ACC112 (cell line): Measurements from ENCODE around the gene PTK7.
A peak's percentile ranks its signal among the peaks of the same experiment; 100 is the strongest.
"Not testable (repeated sequence)": the region's sequence is repeated elsewhere in the genome, so short reads cannot be mapped to it uniquely, and the experiment has no call there.

Experiments used
- H2AFZ ChIP-seq: fragments of 200-600 bp; sonication (generic); one replicate; pipeline ENCODE4 v1.6.0; 2017; ENCODE audit warnings: antibody characterized with exemption, low read length; ENCODE audit not compliant: unreplicated experiment
- H3K27ac ChIP-seq: fragments of 200-600 bp; sonication (generic); 2 replicates; pipeline ENCODE4 v1.5.1; 2014; ENCODE audit warnings: low read depth, mild to moderate bottlenecking, antibody characterized with exemption, low read length, moderate library complexity
- H3K27me3 ChIP-seq: fragments of 200-600 bp; sonication (generic); 2 replicates; pipeline ENCODE4 v1.6.1; 2014; ENCODE audit warnings: mild to moderate bottlenecking, antibody characterized with exemption, low read length, moderate library complexity, mixed read lengths; ENCODE audit not compliant: insufficient read depth
- H3K36me3 ChIP-seq: fragments of 200-600 bp; sonication (generic); 2 replicates; pipeline ENCODE4 v1.6.1; 2016; ENCODE audit warnings: mild to moderate bottlenecking, antibody characterized with exemption, low read length, moderate library complexity, mixed read lengths; ENCODE audit not compliant: insufficient read depth
- H3K4me1 ChIP-seq: fragments of 200-600 bp; sonication (generic); one replicate; pipeline ENCODE4 v1.6.1; 2016; ENCODE audit warnings: low read length, mixed read lengths; ENCODE audit not compliant: insufficient read depth, unreplicated experiment, control insufficient read depth
- H3K4me3 ChIP-seq: fragments of 200-600 bp; sonication (generic); 2 replicates; pipeline ENCODE4 v1.5.1; 2014; ENCODE audit warnings: mild to moderate bottlenecking, low read depth, low read length
- H3K79me2 ChIP-seq: fragments of 200-600 bp; sonication (generic); one replicate; pipeline ENCODE4 v1.6.0; 2016; ENCODE audit warnings: low read length; ENCODE audit not compliant: control insufficient read depth, unreplicated experiment, insufficient read depth

Gene PTK7

DNA sequence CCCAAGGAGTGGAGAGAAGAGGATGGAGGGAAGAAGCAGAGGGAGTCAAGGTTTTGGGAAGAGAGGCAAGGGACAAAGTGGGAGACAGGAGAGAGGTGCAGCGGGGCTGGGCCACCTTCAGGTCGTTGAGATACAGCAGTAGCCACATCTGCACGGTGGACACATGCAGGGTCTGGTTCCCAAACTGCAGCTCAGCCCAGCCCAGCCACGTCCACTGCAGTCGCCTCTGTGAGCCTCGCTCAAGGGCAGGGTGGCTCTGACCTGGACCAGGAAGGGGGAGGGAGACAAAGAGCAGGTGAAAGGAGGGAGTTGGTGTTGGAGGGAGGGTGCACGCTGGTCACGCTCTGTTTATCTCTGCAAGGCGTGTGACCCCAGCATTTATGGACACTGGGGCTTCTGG lies 37.4 kb upstream of the PTK7 start:
- Histone ChIP-seq H2AFZ (no peak overlapping the region), H3K36me3 (peaks cover 4% of the 10 kb centered on the region; the same call in 1 of the 2 replicates), H3K4me3 (no peak overlapping the region), H3K79me2 (no peaks in the 10 kb centered on the region), H3K4me1 (no peaks in the 10 kb centered on the region), H3K27ac (no peak overlapping the region), H3K27me3 (no peaks in the 10 kb centered on the region)

DNA sequence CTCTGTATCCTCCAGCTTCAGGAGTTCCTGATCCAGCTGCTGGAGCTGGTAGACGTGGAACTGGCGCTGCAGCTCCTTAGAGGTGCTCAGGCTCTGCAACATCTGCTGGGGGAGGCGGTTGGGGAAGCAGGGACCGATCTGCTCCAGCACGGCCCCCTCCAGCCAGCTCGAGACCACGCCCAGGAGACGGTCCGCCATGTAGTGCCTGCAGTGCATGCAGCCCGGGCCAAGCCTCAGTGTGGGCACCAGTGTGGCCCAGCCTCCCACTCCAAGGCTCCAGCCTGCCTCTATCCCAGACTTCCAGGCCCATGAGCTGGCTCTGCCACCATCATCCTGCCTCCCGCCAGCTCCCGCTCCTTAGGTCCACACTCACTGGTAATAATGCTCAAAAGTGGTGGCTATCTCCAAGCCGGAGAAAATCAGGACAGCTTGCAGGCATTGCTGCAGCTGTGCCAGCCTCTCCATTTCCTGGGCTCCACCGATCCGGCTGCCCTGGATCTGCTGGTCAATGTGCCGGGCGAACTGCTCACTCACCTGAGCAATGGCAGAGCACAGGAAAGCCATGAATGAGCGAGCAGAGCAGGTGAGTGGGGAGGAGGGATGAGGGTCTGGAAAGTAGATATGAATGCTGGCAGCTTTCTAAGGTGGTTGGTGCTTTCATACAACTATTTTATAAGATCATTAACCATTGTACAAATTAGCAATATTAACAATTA lies 35.4 kb upstream of the PTK7 start:
- H3K4me3 ChIP-seq: no peak overlapping the region
- H3K4me1 ChIP-seq: no peaks in the 10 kb centered on the region
- no peak overlapping the region for H2AFZ ChIP-seq
- no peaks in the 10 kb centered on the region for H3K36me3 ChIP-seq
- no peaks in the 10 kb centered on the region for H3K79me2 ChIP-seq
- no peaks in the 10 kb centered on the region for H3K27me3 ChIP-seq
- H3K27ac ChIP-seq: no peak overlapping the region

DNA sequence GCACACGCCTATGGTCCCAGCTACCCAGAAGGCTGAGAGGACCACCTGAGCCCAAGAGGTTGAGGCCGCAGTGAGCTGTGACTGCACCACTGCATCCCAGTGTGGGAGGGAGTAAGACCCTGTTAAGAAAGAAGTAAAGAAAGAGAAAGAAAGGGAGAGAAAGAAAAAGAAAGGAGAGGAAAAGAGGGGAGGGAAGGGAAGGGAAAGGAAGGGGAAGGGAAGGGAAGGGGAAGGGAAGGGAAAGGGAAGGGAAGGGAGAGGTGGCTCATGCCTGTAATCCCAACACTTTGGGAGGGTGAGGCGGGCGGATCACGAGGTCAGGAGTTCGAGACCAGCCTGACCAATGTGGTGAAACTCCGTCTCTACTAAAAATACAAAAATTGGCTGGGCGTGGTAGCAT lies 34.6 kb upstream of the PTK7 start:
- not testable (repeated sequence) for H2AFZ ChIP-seq, H3K4me3 ChIP-seq, H3K4me1 ChIP-seq, H3K79me2 ChIP-seq, H3K27me3 ChIP-seq, H3K27ac ChIP-seq, H3K36me3 ChIP-seq

DNA sequence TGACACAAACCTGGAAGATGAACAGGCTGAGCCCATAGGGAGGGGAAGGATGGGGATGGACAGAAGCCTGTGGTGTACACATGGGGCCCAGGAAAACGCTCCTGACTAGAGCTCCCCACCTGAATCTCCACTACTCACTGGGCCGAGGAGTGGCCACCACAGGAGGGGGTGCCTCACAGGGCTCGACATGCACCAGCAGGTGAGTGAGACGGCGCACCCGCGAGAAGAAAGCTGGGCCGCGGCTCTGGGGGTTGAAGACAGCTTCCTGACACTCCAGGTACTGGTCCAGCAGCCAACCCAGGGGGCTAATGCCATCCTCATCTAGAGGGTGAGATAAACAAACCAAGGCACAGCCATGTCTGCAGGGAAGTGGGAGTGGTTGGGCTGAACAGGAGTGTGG lies 32.8 kb upstream of the PTK7 start:
- no peak overlapping the region for H3K4me3 ChIP-seq
- no peaks in the 10 kb centered on the region for H3K4me1 ChIP-seq
- H3K27ac ChIP-seq: no peak overlapping the region
- no peaks in the 10 kb centered on the region for H3K27me3 ChIP-seq
- H3K36me3 ChIP-seq: peaks cover 9% of the 10 kb centered on the region; the same call in 1 of the 2 replicates
- H3K79me2 ChIP-seq: no peaks in the 10 kb centered on the region
- H2AFZ ChIP-seq: no peak overlapping the region

DNA sequence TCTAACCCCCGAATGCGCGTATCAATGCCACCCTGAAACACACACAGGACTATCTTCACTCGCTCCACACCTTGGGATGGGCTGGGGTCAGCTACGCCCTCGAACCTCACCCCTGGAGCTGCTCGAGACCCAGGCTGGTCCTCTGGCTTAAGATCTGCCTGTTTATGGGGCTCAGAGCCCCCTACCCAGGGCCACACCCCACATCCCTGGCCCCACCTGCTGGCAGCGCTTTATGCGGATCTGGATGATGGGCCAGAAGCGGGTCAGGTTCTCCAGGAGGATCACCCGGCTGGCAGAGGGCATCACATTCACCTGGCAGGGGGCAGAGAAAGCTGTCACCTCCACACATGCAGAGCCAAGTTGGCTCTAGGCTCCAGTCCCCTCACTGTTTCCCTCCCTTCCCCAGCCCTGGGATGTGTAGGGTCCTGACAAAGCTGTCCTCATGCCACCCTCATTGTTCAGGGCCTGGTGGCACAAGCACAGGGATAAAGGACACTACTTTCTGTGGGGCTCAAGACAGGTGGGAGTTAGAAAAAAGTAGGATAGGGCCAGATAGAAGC lies 30.7 kb upstream of the PTK7 start:
- Histone ChIP-seq H3K4me1 (no peaks in the 10 kb centered on the region), H3K27me3 (no peaks in the 10 kb centered on the region), H3K4me3 (no peak overlapping the region), H3K27ac (no peak overlapping the region), H2AFZ (no peak overlapping the region), H3K79me2 (peaks cover 3% of the 10 kb centered on the region), H3K36me3 (peaks cover 15% of the 10 kb centered on the region; the same call in 1 of the 2 replicates)

DNA sequence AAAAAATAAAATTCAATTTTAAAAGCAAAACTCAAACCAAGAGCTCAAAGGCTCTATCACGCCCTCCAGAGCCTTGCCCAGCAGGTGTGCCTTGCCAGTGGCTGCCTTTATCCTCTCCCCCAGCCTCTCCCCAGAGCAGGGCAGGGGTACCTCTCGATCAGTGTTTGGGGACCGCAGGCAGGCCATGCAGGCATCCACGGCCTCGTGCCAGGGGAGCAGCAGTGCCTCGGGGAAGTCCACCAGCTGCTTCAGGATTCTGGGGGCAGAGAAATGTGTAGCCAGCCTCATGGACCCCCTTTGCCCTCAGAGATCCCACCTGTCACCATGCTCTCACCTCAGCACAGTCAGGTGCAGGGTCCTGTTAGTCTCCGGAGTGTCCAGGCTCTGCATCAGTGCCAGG lies 28.1 kb upstream of the PTK7 start:
- no peak overlapping the region for H3K4me3 ChIP-seq
- peaks cover 21% of the 10 kb centered on the region for H3K4me1 ChIP-seq
- peaks cover 15% of the 10 kb centered on the region; the same call in 1 of the 2 replicates for H3K36me3 ChIP-seq
- H3K79me2 ChIP-seq: peaks cover 23% of the 10 kb centered on the region
- no peak overlapping the region for H3K27ac ChIP-seq
- H3K27me3 ChIP-seq: no peaks in the 10 kb centered on the region
- H2AFZ ChIP-seq: no peak overlapping the region

DNA sequence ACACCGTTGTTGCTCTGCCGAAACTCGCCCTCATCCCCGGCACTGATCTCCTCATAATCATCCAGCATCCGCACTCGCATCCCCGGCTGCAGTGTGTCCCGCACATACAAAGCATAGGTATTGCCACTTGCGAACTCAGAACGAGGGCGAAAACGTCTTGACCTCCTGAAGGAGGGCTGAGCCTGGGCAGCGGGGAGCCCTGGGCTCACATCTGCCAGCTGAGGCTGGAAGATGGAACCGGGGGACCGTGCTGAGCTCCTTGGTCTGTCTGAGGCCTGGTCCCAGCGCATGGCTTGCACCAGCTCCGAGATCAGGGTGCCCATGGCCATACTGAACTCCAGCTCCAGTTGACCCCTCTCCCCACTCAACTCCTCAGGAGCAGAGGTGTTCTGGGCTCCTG lies 25.1 kb upstream of the PTK7 start:
- no peaks in the 10 kb centered on the region for H3K27me3 ChIP-seq
- H3K79me2 ChIP-seq: peaks cover 28% of the 10 kb centered on the region
- no peak overlapping the region; the same call in 1 of the 2 replicates for H3K4me3 ChIP-seq
- no peak overlapping the region for H3K27ac ChIP-seq
- peaks cover 26% of the 10 kb centered on the region for H3K4me1 ChIP-seq
- H3K36me3 ChIP-seq: peaks cover 15% of the 10 kb centered on the region; the same call in 1 of the 2 replicates
- no peak overlapping the region for H2AFZ ChIP-seq

DNA sequence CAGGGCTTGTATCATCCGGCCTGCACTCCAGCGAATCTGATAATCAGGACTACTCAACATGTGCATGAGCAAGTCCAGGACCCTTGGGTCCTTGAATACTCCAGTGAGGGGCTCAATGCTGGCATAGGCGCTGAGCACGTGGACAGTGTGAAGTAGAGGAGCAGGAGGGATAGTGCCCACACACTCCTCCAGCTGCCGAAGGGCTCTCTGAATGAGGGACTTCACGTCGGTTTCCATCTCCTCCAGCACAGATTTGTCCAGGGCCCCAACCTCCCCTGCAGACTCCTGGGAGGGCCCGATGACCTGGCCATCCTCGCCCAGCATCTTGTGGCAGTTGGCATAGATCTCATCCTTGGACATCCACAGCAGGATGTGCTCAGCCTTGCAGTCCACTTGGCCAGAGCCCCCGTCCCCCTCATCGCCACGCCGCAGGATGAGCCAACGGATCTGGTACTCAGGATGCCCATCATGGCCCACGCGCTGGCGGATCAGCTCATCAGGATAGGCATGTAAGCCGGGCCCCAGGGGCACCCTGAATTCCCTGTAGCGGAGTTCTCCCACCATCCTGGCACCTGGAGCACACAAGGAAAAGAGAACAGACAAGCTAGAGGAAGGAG lies 23.8 kb upstream of the PTK7 start:
- Histone ChIP-seq H3K36me3 (peaks cover 10% of the 10 kb centered on the region; the same call in 1 of the 2 replicates), H3K4me1 (peaks cover 26% of the 10 kb centered on the region), H3K27me3 (no peaks in the 10 kb centered on the region), H3K79me2 (peaks cover 28% of the 10 kb centered on the region), H3K4me3 (peak overlapping the region; percentile 88), H2AFZ (no peak overlapping the region), H3K27ac (no peak overlapping the region)

DNA sequence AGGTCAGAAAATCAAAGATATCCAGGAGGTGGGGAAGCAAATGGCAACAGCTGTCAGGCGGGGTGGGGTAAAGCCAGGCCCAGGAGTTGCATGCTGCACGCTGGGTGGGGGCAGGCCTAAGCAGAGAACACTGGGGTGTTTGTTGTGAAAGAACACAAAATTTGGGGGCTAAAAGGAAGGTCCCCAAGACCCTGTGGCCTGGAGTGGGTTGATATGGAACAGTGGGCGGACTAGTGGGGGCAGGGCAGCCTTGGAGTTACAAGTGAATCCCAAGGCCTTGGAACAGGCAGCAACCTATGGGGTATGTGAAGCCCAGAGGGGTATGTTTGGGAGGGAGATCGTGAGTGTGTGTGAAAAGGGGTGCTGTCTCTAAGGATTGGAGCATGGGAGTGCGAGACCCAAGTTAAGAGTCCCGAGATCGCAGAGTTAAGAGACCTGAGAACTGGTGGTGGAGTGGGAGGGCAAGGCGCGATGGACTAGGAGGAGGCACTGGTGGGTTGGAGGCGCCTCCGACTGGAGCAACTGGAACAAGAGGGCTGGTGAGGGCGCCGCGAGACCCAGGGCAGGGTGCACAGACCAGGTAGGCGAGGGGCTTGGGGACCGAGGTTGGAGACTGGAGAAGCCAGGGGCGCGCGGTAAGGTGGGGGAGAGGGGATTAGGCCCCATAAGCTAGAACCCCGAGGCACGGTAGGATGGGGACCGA lies 23.1 kb upstream of the PTK7 start:
- Histone ChIP-seq H3K4me3 (peak overlapping the region; percentile 88), H3K79me2 (peaks cover 30% of the 10 kb centered on the region), H3K27me3 (no peaks in the 10 kb centered on the region), H2AFZ (peak overlapping the region; percentile 56), H3K36me3 (peaks cover 10% of the 10 kb centered on the region; the same call in 1 of the 2 replicates), H3K27ac (peak overlapping the region; percentile 71), H3K4me1 (peaks cover 26% of the 10 kb centered on the region)

DNA sequence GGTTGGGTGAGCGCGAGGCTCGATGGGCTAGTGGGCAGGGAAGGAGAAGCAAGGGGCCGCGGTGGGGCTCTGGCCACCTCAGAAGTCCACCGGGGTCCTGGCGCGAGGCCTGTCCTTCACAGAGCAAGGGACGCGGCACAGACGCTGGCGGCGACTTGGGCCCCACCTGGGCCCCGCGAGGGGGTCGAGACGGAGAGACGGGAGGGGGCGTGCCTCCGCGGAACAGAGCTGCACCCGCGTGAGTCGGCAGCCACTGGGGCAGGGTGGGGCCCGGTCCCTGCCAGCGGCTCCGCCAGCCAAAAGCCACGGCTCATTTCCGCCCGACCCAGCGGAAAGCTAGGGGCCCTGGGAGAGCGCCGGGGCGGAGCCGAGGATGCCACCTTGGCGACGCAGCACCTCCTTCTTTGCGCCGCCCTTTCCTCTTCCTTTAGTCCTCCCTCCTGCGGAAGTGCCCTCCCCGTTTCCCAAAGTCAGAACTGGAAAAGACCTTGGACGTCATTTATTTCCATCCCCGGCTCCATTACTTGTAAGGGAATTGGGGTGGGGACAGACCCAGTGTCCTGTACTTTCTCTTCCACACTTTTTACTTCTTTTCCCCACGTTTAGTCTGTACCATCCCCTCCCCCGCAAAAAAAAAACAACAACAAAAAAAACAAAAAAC lies 22.4 kb upstream of the PTK7 start, which contains the start of gene CUL7:
TSS of gene CUL7 (minus strand) at position 307 of the 661 bp plus-strand sequence. CDS start 1,063 bp downstream, outside the sequence.
- Histone ChIP-seq H3K36me3 (peaks cover 10% of the 10 kb centered on the region; the same call in 1 of the 2 replicates), H3K4me3 (peak within 1 kb of the TSS; percentile 88), H2AFZ (peak within 1 kb of the TSS; percentile 64), H3K27ac (peak within 1 kb of the TSS; percentile 71), H3K79me2 (peaks cover 37% of the 10 kb centered on the region), H3K4me1 (peaks cover 32% of the 10 kb centered on the region), H3K27me3 (no peaks in the 10 kb centered on the region)
